ENCODE data around the gene PCSK5.

The PCSK5 gene

DNA sequence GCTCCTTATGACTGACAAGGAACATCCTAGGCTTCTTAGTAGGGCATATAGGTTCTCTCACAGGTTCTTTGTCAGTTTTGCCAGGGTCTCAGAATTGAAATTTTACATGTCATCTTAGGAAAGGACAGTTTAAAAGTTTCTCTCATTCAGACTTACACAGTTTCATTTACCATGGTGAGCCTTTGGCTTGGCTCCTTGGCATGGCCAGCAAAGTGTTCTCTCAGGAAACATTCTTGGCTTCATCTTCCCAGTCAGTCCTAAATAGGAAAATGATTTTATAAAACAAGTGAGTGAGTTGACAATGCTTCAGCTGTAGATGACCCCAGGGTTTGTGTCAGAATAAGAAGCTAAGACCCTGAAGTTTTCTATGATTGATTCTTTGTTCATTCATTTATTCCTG lies 191.6 kb downstream of the PCSK5 start:
- DNase-seq (ENCODE audit: low read depth): no peak

DNA sequence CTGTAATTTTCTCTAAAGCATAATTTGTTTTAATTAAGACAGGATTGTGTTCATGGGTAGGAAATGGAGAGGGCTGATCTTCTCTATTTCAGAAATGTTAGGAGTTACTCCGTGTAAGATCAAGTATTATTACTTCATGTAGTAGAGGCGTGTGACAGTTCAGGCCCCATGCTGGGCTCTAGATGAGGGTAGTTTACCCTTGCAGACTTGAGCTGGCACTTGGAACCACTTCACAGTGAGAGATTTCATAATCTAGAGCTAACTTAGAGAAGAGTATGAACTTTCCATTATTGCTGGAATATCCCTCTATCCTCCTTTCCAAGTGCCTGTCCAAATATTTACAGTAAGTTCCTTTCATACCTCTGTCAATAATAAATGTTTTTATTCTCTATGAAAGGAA lies 195.1 kb downstream of the PCSK5 start:
- DNase-seq (ENCODE audit: low read depth): no peak

DNA sequence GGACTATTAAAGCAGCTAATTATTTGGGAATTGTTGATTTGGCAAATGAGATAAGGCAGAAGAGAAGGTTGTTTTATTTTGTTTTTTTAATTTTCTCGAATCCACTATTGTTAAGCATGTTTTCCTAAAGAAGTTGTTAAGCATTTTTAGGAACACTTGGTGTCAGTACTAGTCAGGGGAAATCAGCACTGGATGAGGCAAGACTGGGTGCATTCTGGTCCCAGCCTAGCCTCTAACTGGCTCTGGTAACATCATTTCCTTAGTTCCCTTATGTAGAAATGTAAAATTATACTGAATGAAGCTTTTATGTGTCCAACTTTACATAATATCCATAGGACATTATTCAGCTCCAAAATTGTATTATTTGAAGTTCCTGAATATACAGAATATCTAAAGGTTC lies 196.1 kb downstream of the PCSK5 start:
- no peak for DNase-seq (ENCODE audit: low read depth)

DNA sequence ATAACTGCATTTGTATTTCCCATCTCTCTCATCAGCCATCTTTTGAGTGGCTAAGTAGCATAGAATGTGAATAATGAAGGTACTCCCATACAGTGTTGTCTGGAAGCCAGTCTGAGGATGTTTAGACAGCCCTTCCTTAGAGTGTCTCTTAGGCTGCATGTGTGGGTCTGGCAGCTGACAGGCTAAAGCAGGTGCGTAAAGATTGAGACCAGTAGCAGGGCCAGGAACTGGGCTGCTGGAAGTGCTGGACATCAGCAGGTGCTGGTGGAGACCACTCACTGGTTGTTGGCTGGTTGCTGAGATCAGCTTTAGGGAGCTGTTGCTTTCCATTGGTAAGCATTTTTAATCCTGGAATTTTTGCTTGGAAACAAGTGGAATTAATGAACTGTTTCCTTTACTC lies 197.5 kb downstream of the PCSK5 start:
- no peak for DNase-seq (ENCODE audit: low read depth)

DNA sequence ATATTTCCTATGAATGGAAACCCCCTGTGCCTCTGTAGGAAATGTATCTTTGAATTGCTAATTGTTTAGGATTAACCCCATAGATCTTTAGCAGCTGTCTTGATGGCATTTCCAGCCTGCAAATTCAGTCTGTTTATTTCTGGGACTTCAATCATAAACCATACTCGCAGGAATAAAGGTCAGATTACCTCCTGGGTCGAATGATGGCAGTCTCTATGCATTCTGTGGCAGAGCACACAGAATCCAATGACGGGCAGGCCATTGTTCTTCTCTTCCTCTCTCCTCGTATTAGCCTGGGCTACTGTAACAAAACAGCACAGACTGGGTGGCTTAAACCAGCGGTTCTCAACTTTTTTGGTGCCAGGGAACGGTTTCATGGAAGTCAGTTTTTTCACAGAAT lies 199.9 kb downstream of the PCSK5 start:
- no peak for DNase-seq (ENCODE audit: low read depth)

DNA sequence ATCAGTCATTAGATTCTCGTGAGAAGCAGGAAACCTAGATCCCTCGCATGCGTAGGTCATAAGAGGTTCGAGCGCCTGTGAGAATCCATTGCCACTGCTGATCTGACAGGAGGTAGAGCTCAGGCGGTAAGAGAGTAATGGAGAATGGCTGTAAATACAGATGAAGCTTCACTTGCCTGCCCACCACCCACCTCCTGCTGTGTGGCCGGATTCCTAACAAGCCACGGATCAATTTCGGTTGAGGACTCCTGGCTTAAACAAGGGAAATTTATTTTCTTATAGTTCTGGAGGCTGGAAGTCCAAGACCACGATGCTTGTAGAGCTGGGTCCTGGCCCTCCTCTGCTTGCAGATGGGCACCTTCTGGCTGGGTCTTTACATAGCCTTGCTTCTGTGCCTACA lies 200.4 kb downstream of the PCSK5 start:
- no peak for DNase-seq (ENCODE audit: low read depth)

DNA sequence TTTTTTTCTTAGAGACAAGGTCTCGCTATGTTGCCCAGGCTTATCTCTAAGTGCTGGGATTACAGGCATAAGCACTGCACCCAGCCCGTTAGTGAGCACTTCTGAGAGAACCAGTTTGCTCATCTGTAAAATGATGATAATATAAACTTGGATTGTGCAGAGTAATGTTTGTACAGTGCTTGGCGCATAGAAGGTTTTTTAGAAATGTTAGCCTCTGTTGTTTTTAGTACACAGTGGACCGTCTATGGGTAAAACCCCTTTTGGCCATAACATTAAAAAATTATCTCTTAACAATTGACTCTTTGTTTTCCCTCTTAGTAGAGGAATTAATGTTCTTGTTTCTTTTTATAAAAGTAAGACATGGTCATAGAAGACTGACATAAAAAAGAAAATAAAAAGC lies 202.1 kb downstream of the PCSK5 start:
- no peak for DNase-seq (ENCODE audit: low read depth)

DNA sequence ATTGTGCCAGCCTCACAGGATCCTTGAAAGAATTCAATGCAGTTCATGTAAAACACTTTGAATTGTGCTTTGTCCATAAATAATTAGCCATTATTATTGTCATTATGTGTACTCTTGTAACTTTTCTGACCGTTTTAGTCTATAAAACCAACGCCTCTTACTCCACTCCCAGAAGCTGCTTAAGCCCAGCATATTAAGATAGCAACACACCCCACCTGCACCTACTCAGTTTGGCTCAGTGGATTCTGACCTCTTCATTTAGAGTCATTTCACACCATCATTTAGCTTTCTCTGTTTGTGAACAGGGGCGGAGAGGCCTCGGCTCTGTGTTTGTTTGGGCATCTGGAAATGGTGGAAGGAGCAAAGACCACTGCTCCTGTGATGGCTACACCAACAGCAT lies 205.1 kb downstream of the PCSK5 start:
- DNase-seq (ENCODE audit: low read depth): no peak

DNA sequence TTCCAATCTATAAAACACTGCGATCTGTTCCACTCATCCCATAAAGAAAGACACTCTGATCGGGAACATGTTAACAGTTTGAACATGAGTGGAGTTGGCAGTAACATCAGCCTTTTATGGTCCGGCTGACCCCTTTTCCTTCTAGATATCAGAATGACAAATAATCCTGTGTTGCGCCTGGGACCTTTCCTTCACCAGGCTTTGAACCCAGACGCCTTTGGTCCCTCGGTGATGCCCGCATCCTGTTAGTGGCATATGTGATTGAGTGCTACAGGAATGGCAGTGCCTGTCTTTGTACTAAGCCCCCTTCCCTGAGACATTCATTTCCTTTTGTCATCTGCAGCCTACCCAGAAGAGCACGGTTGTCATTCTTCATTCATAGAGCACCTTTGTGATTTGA lies 209.0 kb downstream of the PCSK5 start:
- DNase-seq (ENCODE audit: low read depth): no peak

DNA sequence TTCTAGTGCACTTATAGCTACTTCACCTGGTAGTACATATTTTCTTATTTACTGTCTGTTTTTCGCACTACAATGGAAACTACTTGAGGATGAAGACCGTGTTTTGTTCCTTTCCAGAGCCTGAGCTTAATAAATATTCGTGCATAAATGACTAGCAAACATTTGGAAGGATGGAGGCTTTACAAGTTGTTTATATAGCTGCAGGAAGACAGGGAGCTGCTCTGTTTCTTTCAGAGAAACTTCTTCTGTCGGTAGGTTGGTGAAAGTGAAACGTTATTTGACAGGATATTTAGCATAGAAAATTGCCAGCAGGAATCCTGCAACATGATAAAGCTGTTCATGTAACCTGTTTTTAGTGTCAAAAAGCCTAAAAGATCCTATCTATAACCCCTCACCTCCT lies 210.6 kb downstream of the PCSK5 start:
- DNase-seq (ENCODE audit: low read depth): no peak

DNA sequence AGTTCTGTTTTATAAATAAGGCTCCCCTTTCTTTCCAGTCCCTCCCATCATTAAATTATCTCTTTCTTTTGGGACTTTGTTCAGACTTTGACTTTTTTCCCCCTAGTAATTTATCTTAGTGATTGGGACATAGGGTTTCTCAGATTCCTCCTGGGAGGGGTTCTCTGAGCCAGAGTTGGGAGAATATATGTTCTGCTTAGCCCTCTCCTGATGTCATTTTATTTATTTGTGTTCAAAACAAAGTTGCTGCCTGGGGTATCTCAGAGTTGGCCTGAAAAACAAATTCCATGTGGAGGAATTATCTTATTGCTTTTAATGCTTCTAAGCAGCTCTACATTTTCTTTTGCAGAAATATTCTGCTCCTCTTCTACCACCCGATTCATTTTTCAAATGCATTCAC lies 211.0 kb downstream of the PCSK5 start:
- no peak for DNase-seq (ENCODE audit: low read depth)

DNA sequence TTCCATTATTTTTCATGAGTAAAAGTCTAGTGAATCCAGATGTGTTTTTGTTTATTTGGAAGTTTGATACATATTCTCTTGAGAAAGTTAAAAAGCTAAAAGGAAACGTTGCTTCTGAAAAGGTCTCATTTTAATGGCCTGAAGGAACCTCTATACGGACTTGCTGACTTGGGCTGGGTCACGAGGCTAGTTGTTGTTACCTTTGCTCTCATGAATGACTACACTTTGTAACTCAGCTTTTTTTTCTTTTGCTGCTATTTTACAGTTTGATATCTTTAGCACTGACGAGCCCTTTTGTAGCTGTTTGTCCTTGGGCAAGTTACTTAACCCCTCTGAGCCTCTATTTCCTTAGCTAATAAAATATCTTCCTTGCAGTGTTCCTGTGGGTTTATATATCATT lies 211.5 kb downstream of the PCSK5 start:
- DNase-seq (ENCODE audit: low read depth): no peak

DNA sequence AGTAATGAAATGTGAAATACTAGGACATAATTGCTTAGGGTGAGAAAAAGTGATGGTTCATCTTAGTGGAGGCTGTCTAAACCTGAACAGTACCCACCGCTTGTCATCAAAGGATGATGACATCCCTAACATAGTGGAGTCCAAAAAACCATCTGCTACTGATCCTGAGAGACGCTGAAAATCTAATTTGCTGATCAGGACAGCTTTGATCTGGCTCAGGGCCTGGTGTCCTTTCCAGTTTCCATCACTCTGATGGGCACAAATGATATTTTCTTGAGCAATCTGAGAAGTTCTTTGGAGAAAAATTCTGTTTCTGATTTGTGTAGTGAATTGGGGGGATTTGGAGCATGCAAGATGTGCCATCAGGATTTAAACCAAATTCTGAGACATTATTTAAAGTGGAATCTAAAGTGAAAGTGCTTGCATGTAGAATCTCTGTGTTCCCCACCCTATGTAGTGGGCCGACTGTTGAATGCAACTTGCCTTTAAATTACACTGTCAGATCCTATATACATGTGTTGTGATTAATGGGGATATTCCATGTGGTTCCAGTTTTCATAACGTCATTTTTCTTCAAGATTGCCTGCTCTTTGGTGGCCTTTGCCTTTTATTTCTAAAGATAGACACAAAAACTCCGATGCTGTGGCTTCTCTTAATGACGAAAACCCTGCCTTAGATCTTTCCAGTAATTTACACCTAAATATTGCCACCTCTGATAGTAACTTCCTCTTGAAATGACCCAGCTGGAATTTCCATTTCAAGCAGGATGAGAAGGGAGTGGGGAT lies 213.2 kb downstream of the PCSK5 start:
- DNase-seq (ENCODE audit: low read depth): no peak

DNA sequence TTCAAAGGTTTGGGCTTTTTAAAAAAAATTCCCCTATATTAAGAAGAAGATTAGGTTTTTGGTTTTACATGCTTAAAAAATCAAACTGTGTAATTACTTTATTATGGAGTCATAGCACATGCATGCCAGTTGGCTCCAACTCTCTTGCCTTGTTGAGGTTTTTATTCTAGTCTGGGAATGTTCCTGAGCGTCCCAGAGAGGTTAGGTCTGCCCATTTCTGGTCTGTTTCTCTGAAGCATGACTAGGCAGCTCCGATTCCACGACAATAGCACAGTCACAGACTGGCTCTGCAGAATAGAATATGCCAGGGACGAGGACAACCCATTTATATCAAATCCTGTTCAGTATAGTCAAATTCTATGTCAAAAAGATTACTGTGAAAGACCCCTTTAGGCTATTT lies 217.0 kb downstream of the PCSK5 start:
- no peak for DNase-seq (ENCODE audit: low read depth)

DNA sequence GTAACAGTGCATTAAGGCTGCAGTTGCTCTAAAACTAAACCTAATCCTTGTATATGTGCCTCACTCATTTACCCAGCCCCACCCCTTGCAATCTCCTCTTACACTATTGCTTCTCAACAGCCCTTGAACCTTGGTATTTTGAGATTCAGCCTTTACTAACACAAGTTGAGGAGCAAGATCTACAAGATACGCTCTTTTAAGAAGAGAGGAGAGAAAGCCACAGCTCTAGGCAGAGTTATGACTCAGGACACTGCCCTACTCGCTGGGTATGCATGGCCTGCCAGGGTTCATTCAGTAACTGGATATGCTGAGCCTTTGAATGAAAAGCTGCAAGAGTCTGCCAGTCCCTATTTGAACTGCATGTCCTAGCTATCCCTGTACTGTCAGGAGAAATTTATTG lies 219.5 kb downstream of the PCSK5 start:
- DNase-seq (ENCODE audit: low read depth): no peak

DNA sequence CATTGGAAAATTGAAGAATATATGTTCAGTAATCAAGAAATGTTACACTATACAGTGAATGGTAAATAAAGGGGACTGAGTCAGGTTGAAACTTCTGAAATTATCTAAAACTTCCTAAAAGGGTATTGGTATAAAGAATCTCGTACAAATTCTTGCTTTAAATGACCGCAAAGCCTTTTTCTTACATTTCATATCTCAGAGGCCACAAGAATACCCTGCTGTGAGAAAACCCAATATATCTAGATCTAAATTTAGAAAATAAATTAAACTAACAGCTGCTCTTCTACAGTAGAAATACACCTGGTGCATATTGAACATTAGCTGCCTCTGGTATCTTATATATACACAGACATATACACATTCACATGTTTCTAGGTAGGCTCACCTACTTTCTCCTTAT lies 221.7 kb downstream of the PCSK5 start:
- DNase-seq (ENCODE audit: low read depth): no peak

DNA sequence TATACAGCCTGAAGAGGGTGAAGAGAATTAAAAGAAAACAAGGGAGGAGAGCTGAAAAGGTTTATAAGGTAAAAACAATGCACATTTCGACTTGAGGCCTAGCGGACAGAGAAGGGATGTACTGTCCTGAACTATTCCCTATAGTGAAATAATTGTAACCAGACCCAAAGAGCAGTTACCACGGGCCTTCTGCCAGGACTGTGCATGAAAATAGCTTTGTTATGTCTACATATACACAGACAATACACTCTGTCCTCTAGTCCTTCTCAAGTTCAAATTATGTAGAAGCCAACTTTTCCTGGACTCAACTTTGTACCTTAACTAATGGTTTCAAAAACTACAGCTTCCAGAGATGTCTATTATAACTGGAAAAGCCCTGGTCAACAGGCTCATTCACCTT lies 223.7 kb downstream of the PCSK5 start:
- no peak for DNase-seq (ENCODE audit: low read depth)

DNA sequence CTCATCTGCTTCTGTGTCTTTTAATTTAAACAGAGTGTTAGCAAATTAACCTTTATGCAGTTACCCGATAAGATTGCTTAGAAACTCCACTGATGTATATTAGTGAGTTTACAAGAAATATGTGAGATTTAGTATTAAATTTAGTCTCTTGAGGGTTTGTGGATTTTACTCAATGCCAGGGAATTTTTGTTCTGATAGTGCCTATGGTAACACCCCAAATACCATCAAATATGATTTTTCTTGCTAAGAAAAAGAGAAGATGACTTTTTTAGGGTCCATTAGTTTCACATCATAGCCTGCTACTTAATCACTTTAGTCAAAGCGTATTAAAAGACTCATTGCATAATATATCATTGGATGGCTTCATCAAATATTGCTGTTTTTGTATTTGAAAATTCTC lies 224.9 kb downstream of the PCSK5 start:
- no peak for DNase-seq (ENCODE audit: low read depth)

DNA sequence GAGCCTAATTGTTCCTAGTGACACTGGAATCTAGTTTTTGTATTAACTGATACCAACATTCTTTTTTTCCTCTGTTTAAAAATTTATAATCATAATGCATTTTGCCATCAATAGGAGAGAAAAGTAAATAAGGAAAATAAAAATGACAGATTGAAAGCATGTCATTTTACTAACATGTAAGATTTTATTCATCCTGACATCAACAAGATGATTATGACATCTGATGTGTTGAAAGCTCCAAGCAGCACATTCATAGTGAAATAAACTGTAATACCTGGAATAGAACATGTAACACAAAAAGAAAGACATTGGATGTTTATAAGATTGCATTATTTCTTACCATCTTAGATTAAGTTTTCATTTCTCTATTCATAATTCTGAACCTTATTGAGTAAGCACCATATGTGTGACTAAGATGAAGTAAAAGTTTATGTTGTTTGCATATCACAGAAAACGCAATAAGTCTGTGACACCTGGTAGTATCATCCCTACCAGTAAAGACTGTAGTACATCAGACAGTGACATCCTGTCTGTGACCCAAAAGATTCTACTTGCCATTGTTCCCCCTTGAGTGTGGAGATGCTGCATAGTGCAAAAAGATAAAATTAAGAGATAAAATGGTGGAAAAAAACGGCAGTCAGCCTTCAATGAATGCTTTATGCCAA lies 225.6 kb downstream of the PCSK5 start:
- DNase-seq (ENCODE audit: low read depth): no peak

DNA sequence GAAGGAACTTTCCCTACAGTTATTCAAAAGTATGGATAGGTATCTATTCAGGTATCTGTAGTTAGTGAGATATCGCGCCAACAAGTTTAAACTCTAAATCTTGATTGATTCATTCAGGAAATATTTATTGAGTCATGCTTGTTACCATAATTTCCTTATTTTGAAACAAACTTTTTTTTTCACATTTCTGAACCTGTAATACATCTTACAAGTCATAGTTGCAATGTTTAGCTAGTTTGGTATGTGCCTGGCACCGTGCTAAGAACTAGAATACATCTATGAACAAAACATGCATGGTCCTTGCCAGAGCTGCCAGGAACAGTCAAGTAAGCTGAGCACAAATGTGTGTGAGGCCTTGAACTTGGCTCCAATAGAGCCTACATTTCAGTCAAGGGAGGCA lies 226.4 kb downstream of the PCSK5 start:
- DNase-seq (ENCODE audit: low read depth): no peak

DNA sequence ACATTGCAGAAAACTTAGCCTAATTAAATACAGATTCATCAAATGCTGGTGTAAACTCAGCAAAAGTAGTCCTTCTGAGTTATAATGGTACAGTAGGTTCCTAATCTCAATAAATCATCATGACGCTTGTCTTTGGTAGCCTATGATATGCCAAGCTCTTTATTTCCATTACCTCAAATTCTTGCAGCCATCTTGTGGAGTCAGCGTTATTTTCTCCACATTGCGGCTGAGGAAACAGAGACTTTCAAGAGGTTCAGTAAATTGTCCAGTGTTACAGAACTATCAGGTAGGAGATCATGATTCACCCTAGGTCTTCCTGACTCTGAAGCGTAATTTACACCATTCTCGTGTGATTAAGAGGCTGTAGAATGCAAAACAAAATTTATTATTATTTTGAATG lies 237.2 kb downstream of the PCSK5 start:
- DNase-seq (ENCODE audit: low read depth): no peak

DNA sequence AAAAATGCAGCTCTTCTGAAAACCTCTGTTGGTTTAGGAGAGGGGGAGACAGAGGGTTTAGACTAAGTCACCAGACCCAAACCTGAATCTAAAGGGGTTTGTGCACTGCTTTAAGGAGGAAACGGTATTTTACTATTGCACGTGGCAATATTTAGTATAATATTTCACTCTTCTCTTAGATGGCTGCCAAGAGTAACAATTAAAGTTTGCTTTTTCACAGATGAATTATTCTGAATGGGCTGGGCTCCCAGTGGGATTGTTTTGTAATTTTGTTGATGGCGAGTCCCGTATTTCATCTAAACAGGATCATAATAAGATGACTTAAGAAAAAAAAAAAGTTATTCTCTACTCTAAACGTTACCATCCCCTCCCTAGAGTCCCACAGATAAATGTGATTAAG lies 245.4 kb downstream of the PCSK5 start:
- DNase-seq (ENCODE audit: low read depth): no peak

DNA sequence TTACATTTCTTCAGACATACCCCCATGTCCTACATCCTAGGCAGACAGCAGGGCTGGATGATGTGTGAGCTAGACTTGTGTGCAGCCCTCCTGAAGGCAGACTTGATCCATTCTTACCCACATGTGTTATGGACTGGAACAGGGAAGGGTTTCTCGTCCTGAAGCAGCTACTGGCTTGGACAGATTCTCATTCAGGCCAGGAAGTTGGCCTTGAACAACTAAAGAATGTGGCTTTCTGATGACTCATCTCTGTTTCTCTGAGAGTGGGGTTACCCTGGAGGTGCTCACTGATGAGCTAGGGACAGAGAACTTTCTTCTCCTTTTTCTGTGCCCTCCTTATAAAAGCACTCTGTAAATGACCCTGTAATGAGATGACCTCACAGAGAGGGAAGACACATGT lies 246.5 kb downstream of the PCSK5 start:
- no peak for DNase-seq (ENCODE audit: low read depth)

DNA sequence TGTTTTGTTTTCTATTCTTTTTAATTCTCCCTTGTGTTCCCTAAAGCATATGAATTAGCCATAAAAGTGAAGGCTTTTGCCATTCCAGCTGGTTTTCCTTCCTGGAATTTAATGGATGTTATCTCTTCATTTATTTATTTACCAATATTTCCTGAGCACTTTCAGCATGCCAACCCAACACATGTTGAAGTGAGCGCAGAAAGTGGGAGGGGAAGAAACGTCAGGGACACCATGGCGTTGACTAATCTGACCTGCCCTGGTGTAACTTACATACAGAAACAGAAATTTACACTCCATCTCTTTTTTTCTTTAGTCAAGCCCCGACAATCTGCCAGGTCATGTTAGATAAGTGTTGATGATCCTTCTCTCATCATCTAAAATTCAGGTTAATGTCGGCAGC lies 247.5 kb downstream of the PCSK5 start:
- no peak for DNase-seq (ENCODE audit: low read depth)
